IMR-90 (cell line): ENCODE results near the gene CCDC185. TPM values are rescaled to one million over a fixed set of nuclear protein-coding genes. Genes with fewer than 3 reads are reported as not detected.

Experiments
- ATAC-seq: fragments of 200-7000 bp; cut with Tn5 transposase; 2 replicates; pipeline ENCODE4 v1.9.1; 2020; ENCODE audit warnings: low read depth, mild to moderate bottlenecking, moderate library complexity
- Bru-seq: library from RNA; stranded (reverse); fragments of 400-500 nt; gene quantifications from one replicate; lab custom pipeline; 2021; lab: Mats Ljungman, UMichigan
- BruChase-seq, 2 experiments: library from RNA; stranded (reverse); fragments of 400-500 nt; gene quantifications; one replicate each; lab custom pipeline; 2021; lab: Mats Ljungman, UMichigan
- BruUV-seq: library from RNA; stranded (reverse); fragments of 400-500 nt; replicated peaks from 2 replicates; lab custom pipeline; 2021; lab: Mats Ljungman, UMichigan
- CTCF ChIA-PET: fragments of 300-600 bp; formaldehyde crosslinking; extraction: SDS; loops from one replicate; lab custom pipeline; 2021; ENCODE audit warnings: antibody characterized with exemption; lab: Yijun Ruan, JAX
- POLR2A ChIA-PET: fragments of 300-600 bp; sonication (Branson Sonifier 250); formaldehyde crosslinking; loops from one replicate; lab custom pipeline; 2022; ENCODE audit warnings: antibody characterized with exemption; ENCODE audit not compliant: unreplicated experiment; lab: Charles Lee
- DNase-seq: peaks from one replicate; pipeline ENCODE4 v3.0.0; 2013
- H2AFZ ChIP-seq: replicated peaks from 2 replicates; pipeline ENCODE3; 2013; ENCODE audit warnings: low read length, mild to moderate bottlenecking; ENCODE audit not compliant: poor library complexity
- H2AK5ac ChIP-seq: 2 replicates; pipeline ENCODE4 v1.6.1; 2013; ENCODE audit warnings: low read depth, low read length, inconsistent platforms
- H2AK9ac ChIP-seq: replicated peaks from 2 replicates; pipeline ENCODE3; 2013; ENCODE audit warnings: mild to moderate bottlenecking, low read depth, low read length, moderate library complexity; ENCODE audit not compliant: poor library complexity
- H2BK120ac ChIP-seq: 2 replicates; pipeline ENCODE4 v1.6.1; 2013; ENCODE audit warnings: low read depth, low read length, inconsistent platforms
- H2BK15ac ChIP-seq: 3 replicates; pipeline ENCODE4 v1.6.1; 2013; ENCODE audit warnings: low read depth, low read length, inconsistent platforms
- H2BK20ac ChIP-seq: 2 replicates; pipeline ENCODE4 v1.6.1; 2013; ENCODE audit warnings: low read depth, mild to moderate bottlenecking, inconsistent platforms, low read length, moderate library complexity
- H2BK5ac ChIP-seq: 2 replicates; pipeline ENCODE4 v1.6.1; 2013; ENCODE audit warnings: mild to moderate bottlenecking, low read depth, low read length, inconsistent platforms; ENCODE audit not compliant: poor library complexity, severe bottlenecking
- H3K14ac ChIP-seq: replicated peaks from 2 replicates; pipeline ENCODE4 v1.6.1; 2013; ENCODE audit warnings: low read depth, low read length, inconsistent platforms
- H3K18ac ChIP-seq: 2 replicates; pipeline ENCODE4 v1.6.1; 2013; ENCODE audit warnings: low read depth, low read length, control low read depth
- H3K23ac ChIP-seq: 2 replicates; pipeline ENCODE4 v1.6.1; 2013; ENCODE audit warnings: low read depth, low read length, inconsistent platforms
- H3K27ac ChIP-seq: 2 replicates; pipeline ENCODE4 v1.5.1; 2013; ENCODE audit warnings: mild to moderate bottlenecking, control low read depth, low read length; ENCODE audit not compliant: insufficient read depth
- H3K27me3 ChIP-seq: 2 replicates; pipeline ENCODE4 v1.6.1; 2013; ENCODE audit warnings: low read length; ENCODE audit not compliant: control insufficient read depth, insufficient read depth
- H3K36me3 ChIP-seq: 2 replicates; pipeline ENCODE4 v1.6.1; 2013; ENCODE audit warnings: low read length, mixed read lengths; ENCODE audit not compliant: control insufficient read depth, insufficient read depth
- H3K4ac ChIP-seq: 2 replicates; pipeline ENCODE4 v1.6.1; 2013; ENCODE audit warnings: low read depth, low read length, inconsistent platforms
- H3K4me1 ChIP-seq: 2 replicates; pipeline ENCODE4 v1.6.1; 2013; ENCODE audit warnings: low read length, mixed read lengths; ENCODE audit not compliant: control insufficient read depth, insufficient read depth
- H3K4me2 ChIP-seq: 2 replicates; pipeline ENCODE4 v1.6.1; 2013; ENCODE audit warnings: low read depth, mild to moderate bottlenecking, control low read depth, low read length, moderate library complexity
- H3K4me3 ChIP-seq: 2 replicates; pipeline ENCODE4 v1.5.1; 2013; ENCODE audit warnings: low read depth, mild to moderate bottlenecking, control low read depth, low read length, moderate library complexity; ENCODE audit not compliant: insufficient read depth
- H3K56ac ChIP-seq: 2 replicates; pipeline ENCODE4 v1.6.1; 2013; ENCODE audit warnings: low read length, inconsistent platforms; ENCODE audit not compliant: insufficient read depth; ENCODE audit errors: extremely low read depth
- H3K79me1 ChIP-seq, 2 experiments: 2 replicates each; pipeline ENCODE4 v1.6.1; 2013; ENCODE audit warnings: low read length in 2 of 2, inconsistent platforms in 1 of 2, low read depth in 1 of 2
- H3K9ac ChIP-seq: 2 replicates; pipeline ENCODE4 v1.6.1; 2013; ENCODE audit warnings: low read depth, low read length, control low read depth
- H3K9me1 ChIP-seq: 2 replicates; pipeline ENCODE4 v1.6.1; 2013; ENCODE audit warnings: low read length, inconsistent platforms; ENCODE audit not compliant: insufficient read depth
- H3K9me3 ChIP-seq: 2 replicates; pipeline ENCODE4 v1.6.1; 2013; ENCODE audit warnings: low read length; ENCODE audit not compliant: control insufficient read depth, insufficient read depth
- H4K20me1 ChIP-seq: 2 replicates; pipeline ENCODE4 v1.6.1; 2013; ENCODE audit warnings: low read length, inconsistent platforms; ENCODE audit not compliant: insufficient read depth
- H4K5ac ChIP-seq: 2 replicates; pipeline ENCODE4 v1.6.1; 2013; ENCODE audit warnings: mild to moderate bottlenecking, low read depth, low read length, control low read depth
- H4K8ac ChIP-seq, 2 experiments: 2 replicates each; pipeline ENCODE4 v1.6.1; 2013; ENCODE audit warnings: low read depth in 2 of 2, low read length in 2 of 2, control low read depth in 1 of 2, inconsistent platforms in 1 of 2
- H4K91ac ChIP-seq: 2 replicates; pipeline ENCODE4 v1.6.1; 2013; ENCODE audit warnings: low read depth, low read length, inconsistent platforms; ENCODE audit not compliant: insufficient read depth
- BHLHE40 ChIP-seq: fragments of 150-350 bp; IDR thresholded peaks from 2 replicates; pipeline ENCODE4 v1.6.1; 2016; ENCODE audit warnings: mild to moderate bottlenecking, low read depth, low read length
- CEBPB ChIP-seq: IDR thresholded peaks from 2 replicates; pipeline ENCODE4 v1.6.1; 2012; ENCODE audit warnings: low read depth, low read length, improper control_type of control experiment
- FOS ChIP-seq: fragments of 150-350 bp; IDR thresholded peaks from 2 replicates; pipeline ENCODE4 v1.6.1; 2016; ENCODE audit warnings: low read depth, low read length
- MAFK ChIP-seq: IDR thresholded peaks from 2 replicates; pipeline ENCODE4 v1.6.1; 2012; ENCODE audit warnings: low read depth, low read length, improper control_type of control experiment
- MAZ ChIP-seq: IDR thresholded peaks from 2 replicates; pipeline ENCODE4 v1.6.1; 2012; ENCODE audit warnings: low read depth, mild to moderate bottlenecking, low read length, improper control_type of control experiment, moderate library complexity, borderline replicate concordance
- MXI1 ChIP-seq: IDR thresholded peaks from 2 replicates; pipeline ENCODE4 v1.6.1; 2012; ENCODE audit warnings: low read depth, mild to moderate bottlenecking, low read length, moderate library complexity, borderline replicate concordance
- NFE2L2 ChIP-seq: fragments of 150-350 bp; IDR thresholded peaks from 2 replicates; pipeline ENCODE4 v1.6.1; 2016; ENCODE audit warnings: low read depth, mild to moderate bottlenecking, low read length
- POLR2A ChIP-seq: IDR thresholded peaks from 2 replicates; pipeline ENCODE4 v1.6.1; 2012; ENCODE audit warnings: mild to moderate bottlenecking, low read depth, low read length
- RAD21 ChIP-seq: IDR thresholded peaks from 2 replicates; pipeline ENCODE4 v1.6.1; 2012; ENCODE audit warnings: low read length, improper control_type of control experiment
- RCOR1 ChIP-seq: IDR thresholded peaks from 2 replicates; pipeline ENCODE4 v1.6.1; 2012; ENCODE audit warnings: mild to moderate bottlenecking, low read length, improper control_type of control experiment; ENCODE audit not compliant: insufficient replicate concordance
- SMC3 ChIP-seq: fragments of 150-350 bp; IDR thresholded peaks from 2 replicates; pipeline ENCODE4 v1.6.1; 2016; ENCODE audit warnings: low read depth, mild to moderate bottlenecking, antibody characterized with exemption, low read length, moderate library complexity
- WGBS, 2 experiments: methylation state at CpG; one replicate each; pipeline versions ENCODE4 v1.1.5 to v1.1.7; 2013; ENCODE audit warnings: missing lambda C conversion rate in 2 of 2; ENCODE audit not compliant: insufficient read length in 1 of 2; ENCODE audit errors: extremely low coverage in 2 of 2; 5-methylcytosine and 5-hydroxymethylcytosine counted together
- dilution Hi-C: fragments of 300-500 bp; cut with HindIII; formaldehyde crosslinking; loops from one replicate; pipeline ENCODE4 v1.14.3; 2018; ENCODE audit warnings: low sequenced_read_pairs; ENCODE audit not compliant: unreplicated experiment
- in situ Hi-C: fragments of 300-500 bp; cut with MboI; formaldehyde crosslinking; loops from 3 replicates; pipeline ENCODE4 v1.14.3; 2019; ENCODE audit warnings: low sequenced_read_pairs, inconsistent platforms, mixed read lengths
- intact Hi-C: fragments of 100-400 bp; cut with micrococcal nuclease; formaldehyde crosslinking; loops from 2 replicates; pipeline ENCODE4 v1.10.0; 2022
- long read RNA-seq: library from polyadenylated mRNA; unstranded; transcript quantifications from one replicate; pipeline ENCODE4 v2.0.0, GENCODE V29; 2021; ENCODE audit not compliant: unreplicated experiment
- polyA plus RNA-seq, 3 experiments: library from polyadenylated mRNA; depleted of rRNA; stranded (reverse); fragments of >200 nt; gene quantifications; 2 replicates each; pipeline ENCODE4 v1.2.3, GENCODE V29; 2012; ENCODE audit warnings: low replicate concordance in 1 of 3
- total RNA-seq: library from RNA; depleted of rRNA; stranded (reverse); fragments of >200 nt; gene quantifications from 2 replicates; pipeline ENCODE4 v1.2.3, GENCODE V29; 2012; rRNA removed
- TF ChIP-seq, protein P1 (sequence below): fragments of 150-350 bp; IDR thresholded peaks from 2 replicates; pipeline ENCODE4 v1.6.1; 2017; ENCODE audit warnings: mild to moderate bottlenecking, antibody characterized with exemption, low read length, low read depth
- TF ChIP-seq, protein P2 (sequence below): conservative IDR thresholded peaks from 2 replicates; pipeline ENCODE4 v1.5.1; 2012; ENCODE audit warnings: mild to moderate bottlenecking, low read depth, low read length, improper control_type of control experiment

Gene CCDC185
- not detected in 2 replicates for total RNA-seq
- not detected in 2 replicates for polyA plus RNA-seq (2012; rRNA removed)
- polyA plus RNA-seq (2012; cell fraction: cytosol; rRNA removed) = not detected in 2 replicates
- not detected in 2 replicates for polyA plus RNA-seq (2012; cell fraction: nucleus; rRNA removed; ENCODE audit: low replicate concordance)
- not detected for Bru-seq, nascent RNA
- not detected for BruChase-seq, experiment 1, labeled RNA remaining after a 6-hour chase
- not detected for BruChase-seq, experiment 2, labeled RNA remaining after a 2-hour chase
- long read RNA-seq = 0 reads

DNA sequence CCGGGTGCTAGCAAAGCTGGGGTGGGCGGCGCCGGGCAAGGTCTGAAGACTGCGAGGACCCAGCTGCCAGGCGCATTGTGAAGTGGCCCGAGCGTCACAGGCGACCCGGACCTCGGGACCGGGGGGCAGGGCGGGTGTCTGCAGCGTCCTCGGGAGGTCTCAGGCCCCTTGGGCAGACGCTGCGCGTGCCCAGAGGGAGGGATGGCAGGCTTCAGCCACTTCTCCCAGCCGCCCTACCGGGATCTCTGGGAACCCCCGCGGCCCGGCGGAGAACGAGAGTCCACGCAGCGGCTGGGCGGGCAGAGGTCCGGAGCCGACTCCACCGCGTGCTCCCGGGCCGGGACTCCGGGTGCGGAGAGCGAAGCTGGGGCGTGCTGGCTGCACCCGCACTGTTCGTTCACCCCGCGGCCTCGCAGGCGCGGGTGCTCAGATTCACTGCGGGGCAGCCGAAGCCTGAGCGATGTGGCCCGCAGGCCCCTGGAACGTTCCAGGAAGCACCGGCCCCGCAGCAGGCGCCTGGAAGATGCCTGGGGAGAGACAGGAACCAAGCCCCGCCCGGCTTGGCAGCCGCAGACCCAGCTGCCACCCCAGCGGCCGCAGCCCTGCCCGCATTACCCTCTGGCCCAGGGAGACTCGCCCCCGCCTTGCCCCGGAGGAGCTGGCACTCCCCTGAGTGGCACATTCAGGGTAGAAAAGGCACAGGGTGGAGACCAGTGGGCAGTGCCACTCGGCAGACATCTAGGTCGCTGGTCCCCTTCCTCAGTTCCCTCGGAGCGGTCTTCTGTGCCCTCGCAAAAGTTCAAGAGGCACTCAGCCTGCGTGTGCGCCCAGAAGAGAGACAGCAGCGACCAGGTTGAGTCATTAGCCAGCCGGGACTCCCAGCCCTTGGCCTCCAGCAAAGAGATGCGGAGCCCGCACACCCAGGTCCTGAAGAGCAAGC is at the start of gene CCDC185:
CCDC185 (plus strand) TSS at position 141 of the 940 bp plus-strand sequence; CDS start at position 202, 61 bp downstream.
- Histone ChIP-seq H4K5ac (no peak within 1 kb of the TSS), H2BK15ac (no peak within 1 kb of the TSS), H2AK5ac (no peak within 1 kb of the TSS), H3K4me1 (peaks cover 3% of the 10 kb centered on the region; the same call in 1 of the 2 replicates), H4K8ac (no peak within 1 kb of the TSS), H3K79me1 (no peaks in the 10 kb centered on the region), H4K91ac (no peak within 1 kb of the TSS), H3K27ac (no peak within 1 kb of the TSS), H3K36me3 (no peaks in the 10 kb centered on the region), H3K27me3 (peaks cover 52% of the 10 kb centered on the region), H3K4me3 (peak within 1 kb of the TSS; percentile 46), H3K18ac (no peak within 1 kb of the TSS), H2BK120ac (no peak within 1 kb of the TSS), H2BK20ac (no peak within 1 kb of the TSS), H3K4ac (no peak within 1 kb of the TSS), H2BK5ac (no peak within 1 kb of the TSS), H4K20me1 (no peaks in the 10 kb centered on the region), H3K9ac (no peak within 1 kb of the TSS), H3K9me1 (no peaks in the 10 kb centered on the region), H3K23ac (no peak within 1 kb of the TSS), H2AFZ (peak within 1 kb of the TSS; percentile 84), H3K14ac (no peak within 1 kb of the TSS), H3K56ac (no peak within 1 kb of the TSS), H3K4me2 (peak within 1 kb of the TSS; percentile 85), H2AK9ac (peak within 1 kb of the TSS; percentile 55), H3K9me3 (peaks cover 12% of the 10 kb centered on the region)
- dilution Hi-C loops = no loop called here
- 33% methylated on average over 41 of the region's 73 CpGs; no CpG with 5 or more reads in 1 of the 2 experiments for whole genome bisulfite sequencing, 2 experiments
- CTCF ChIA-PET = no interaction called here
- POLR2A ChIA-PET = no interaction called here
- in situ Hi-C loops = no loop called here
- ATAC-seq (peak; percentile 71), DNase-seq (no peak)
- no TSS peak for BruUV-seq
- intact Hi-C loops = no loop called here
- TF ChIP-seq CEBPB = no peak
- TF ChIP-seq MAZ = no peak
- TF ChIP-seq MXI1 = no peak
- TF ChIP-seq RCOR1 = no peak
- no peak for TF ChIP-seq MAFK
- TF ChIP-seq, protein P1, sequence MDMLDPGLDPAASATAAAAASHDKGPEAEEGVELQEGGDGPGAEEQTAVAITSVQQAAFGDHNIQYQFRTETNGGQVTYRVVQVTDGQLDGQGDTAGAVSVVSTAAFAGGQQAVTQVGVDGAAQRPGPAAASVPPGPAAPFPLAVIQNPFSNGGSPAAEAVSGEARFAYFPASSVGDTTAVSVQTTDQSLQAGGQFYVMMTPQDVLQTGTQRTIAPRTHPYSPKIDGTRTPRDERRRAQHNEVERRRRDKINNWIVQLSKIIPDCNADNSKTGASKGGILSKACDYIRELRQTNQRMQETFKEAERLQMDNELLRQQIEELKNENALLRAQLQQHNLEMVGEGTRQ = no peak
- TF ChIP-seq, protein P2, sequence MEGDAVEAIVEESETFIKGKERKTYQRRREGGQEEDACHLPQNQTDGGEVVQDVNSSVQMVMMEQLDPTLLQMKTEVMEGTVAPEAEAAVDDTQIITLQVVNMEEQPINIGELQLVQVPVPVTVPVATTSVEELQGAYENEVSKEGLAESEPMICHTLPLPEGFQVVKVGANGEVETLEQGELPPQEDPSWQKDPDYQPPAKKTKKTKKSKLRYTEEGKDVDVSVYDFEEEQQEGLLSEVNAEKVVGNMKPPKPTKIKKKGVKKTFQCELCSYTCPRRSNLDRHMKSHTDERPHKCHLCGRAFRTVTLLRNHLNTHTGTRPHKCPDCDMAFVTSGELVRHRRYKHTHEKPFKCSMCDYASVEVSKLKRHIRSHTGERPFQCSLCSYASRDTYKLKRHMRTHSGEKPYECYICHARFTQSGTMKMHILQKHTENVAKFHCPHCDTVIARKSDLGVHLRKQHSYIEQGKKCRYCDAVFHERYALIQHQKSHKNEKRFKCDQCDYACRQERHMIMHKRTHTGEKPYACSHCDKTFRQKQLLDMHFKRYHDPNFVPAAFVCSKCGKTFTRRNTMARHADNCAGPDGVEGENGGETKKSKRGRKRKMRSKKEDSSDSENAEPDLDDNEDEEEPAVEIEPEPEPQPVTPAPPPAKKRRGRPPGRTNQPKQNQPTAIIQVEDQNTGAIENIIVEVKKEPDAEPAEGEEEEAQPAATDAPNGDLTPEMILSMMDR = no peak
- TF ChIP-seq RAD21 = no peak
- no peak for TF ChIP-seq SMC3
- TF ChIP-seq POLR2A = no peak
- no peak for TF ChIP-seq NFE2L2
- no peak for TF ChIP-seq FOS
- no peak for TF ChIP-seq BHLHE40
